Liver (tissue), 9 donors: ENCODE data around the gene PIAS1. TPM values are rescaled to one million over a fixed set of nuclear protein-coding genes. Genes with fewer than 3 reads are reported as not detected.

Experiments used
- DNase-seq: peaks from one replicate; pipeline ENCODE4 v3.0.0-alpha.2; 2017; ENCODE audit warnings: low spot score
- H3K27ac ChIP-seq, 2 donors: one replicate each; pipeline ENCODE4 v1.7.0; 2013; ENCODE audit warnings: inconsistent platforms in 2 of 2, low read length in 2 of 2, control low read depth in 1 of 2, low read depth in 1 of 2, mild to moderate bottlenecking in 1 of 2
- H3K27me3 ChIP-seq, 4 donors: one replicate each; pipeline versions ENCODE4 v1.6.1 to v1.7.0; 2013; ENCODE audit warnings: low read length in 3 of 4, inconsistent platforms in 1 of 4, mild to moderate bottlenecking in 1 of 4, moderate library complexity in 1 of 4; ENCODE audit not compliant: control insufficient read depth in 4 of 4, insufficient read depth in 4 of 4
- H3K36me3 ChIP-seq, 4 donors: one replicate each; pipeline versions ENCODE4 v1.6.1 to v1.7.0; 2013; ENCODE audit warnings: low read length in 3 of 4, mild to moderate bottlenecking in 3 of 4, low read depth in 1 of 4, moderate library complexity in 1 of 4; ENCODE audit not compliant: control insufficient read depth in 4 of 4, insufficient read depth in 3 of 4
- H3K4me1 ChIP-seq, 4 donors: one replicate each; pipeline versions ENCODE4 v1.6.1 to v1.7.0; 2013; ENCODE audit warnings: low read length in 3 of 4, mild to moderate bottlenecking in 3 of 4, moderate library complexity in 1 of 4; ENCODE audit not compliant: control insufficient read depth in 4 of 4, insufficient read depth in 4 of 4
- H3K4me3 ChIP-seq, 3 donors: one replicate each; pipeline versions ENCODE4 v1.6.1 to v1.7.0; 2013; ENCODE audit warnings: low read length in 3 of 3, control low read depth in 1 of 3, low read depth in 1 of 3, mild to moderate bottlenecking in 1 of 3
- H3K9ac ChIP-seq, 2 donors: one replicate each; pipeline ENCODE4 v1.7.0; 2013; ENCODE audit warnings: low read length in 2 of 2, mild to moderate bottlenecking in 2 of 2, moderate library complexity in 2 of 2, control low read depth in 1 of 2, low read depth in 1 of 2
- H3K9me3 ChIP-seq, 4 donors: one replicate each; pipeline versions ENCODE4 v1.6.1 to v1.7.0; 2013; ENCODE audit warnings: low read length in 3 of 4; ENCODE audit not compliant: control insufficient read depth in 4 of 4
- ATF3 ChIP-seq: IDR thresholded peaks from 2 replicates; pipeline ENCODE4 v1.6.1; 2016; ENCODE audit warnings: antibody characterized with exemption
- CTCF ChIP-seq: fragments of 150-350 bp; IDR thresholded peaks from 2 replicates; pipeline ENCODE4 v1.5.1; 2017; ENCODE audit warnings: improper control_type of control experiment, low read depth, low read length; ENCODE audit not compliant: missing input control
- EGR1 ChIP-seq, 2 donors: IDR thresholded peaks; 2 replicates each; pipeline ENCODE4 v1.6.1; 2016 to 2018; ENCODE audit warnings: antibody characterized with exemption in 2 of 2, low read depth in 2 of 2
- FOXA1 ChIP-seq: IDR thresholded peaks from 2 replicates; pipeline ENCODE4 v1.6.1; 2016; ENCODE audit warnings: antibody characterized with exemption
- FOXA2 ChIP-seq: IDR thresholded peaks from 2 replicates; pipeline ENCODE4 v1.6.1; 2016; ENCODE audit warnings: antibody characterized with exemption
- GABPA ChIP-seq, 2 donors: IDR thresholded peaks in 1 of 2; conservative IDR thresholded peaks in 1 of 2; 2 replicates each; pipeline ENCODE4 v1.6.1; 2016; ENCODE audit warnings: antibody characterized with exemption in 2 of 2, mild to moderate bottlenecking in 1 of 2, moderate library complexity in 1 of 2
- HNF4A ChIP-seq, 2 donors: conservative IDR thresholded peaks; 2 replicates each; pipeline ENCODE4 v1.6.1; 2016; ENCODE audit warnings: antibody characterized with exemption in 2 of 2, mild to moderate bottlenecking in 2 of 2
- HNF4G ChIP-seq: IDR thresholded peaks from 2 replicates; pipeline ENCODE4 v1.6.1; 2016; ENCODE audit warnings: antibody characterized with exemption
- JUND ChIP-seq, 2 donors: IDR thresholded peaks; 2 replicates each; pipeline ENCODE4 v1.6.1; 2016; ENCODE audit warnings: antibody characterized with exemption in 2 of 2
- MAX ChIP-seq: IDR thresholded peaks from 2 replicates; pipeline ENCODE4 v1.6.1; 2016; ENCODE audit warnings: antibody characterized with exemption
- NR2F2 ChIP-seq: IDR thresholded peaks from 2 replicates; pipeline ENCODE4 v1.6.1; 2016; ENCODE audit warnings: antibody characterized with exemption
- RAD21 ChIP-seq, 2 donors: IDR thresholded peaks; 2 replicates each; pipeline ENCODE4 v1.6.1; 2016; ENCODE audit warnings: antibody characterized with exemption in 2 of 2, mild to moderate bottlenecking in 2 of 2
- REST ChIP-seq: IDR thresholded peaks from 2 replicates; pipeline ENCODE4 v1.6.1; 2016; ENCODE audit warnings: antibody characterized with exemption, mild to moderate bottlenecking
- RXRA ChIP-seq, 2 donors: IDR thresholded peaks; 2 replicates each; pipeline ENCODE4 v1.6.1; 2017 to 2018; ENCODE audit warnings: antibody characterized with exemption in 2 of 2, mild to moderate bottlenecking in 1 of 2
- SP1 ChIP-seq: IDR thresholded peaks from 2 replicates; pipeline ENCODE4 v1.6.1; 2018; ENCODE audit warnings: antibody characterized with exemption, mild to moderate bottlenecking
- TAF1 ChIP-seq: conservative IDR thresholded peaks from 2 replicates; pipeline ENCODE4 v1.6.1; 2016; ENCODE audit warnings: antibody characterized with exemption, mild to moderate bottlenecking
- YY1 ChIP-seq: IDR thresholded peaks from 2 replicates; pipeline ENCODE4 v1.6.1; 2016; ENCODE audit warnings: antibody characterized with exemption, mild to moderate bottlenecking
- ZBTB33 ChIP-seq: IDR thresholded peaks from 2 replicates; pipeline ENCODE4 v1.6.1; 2016; ENCODE audit warnings: antibody characterized with exemption
- WGBS: extraction: QIAGEN DNeasy Blood & Tissue Kit; methylation state at CpG from one replicate; pipeline ENCODE4 v1.1.7; 2013; 5-methylcytosine and 5-hydroxymethylcytosine counted together
- polyA plus RNA-seq, 2 donors: library from polyadenylated mRNA; stranded (reverse) in 1 of 2; unstranded in 1 of 2; fragments of 200-250 nt in 1 of 2; fragments of >200 nt in 1 of 2; fragmentation: Nextera tagmentation in 1 of 2; extraction: Ambion mirVana in 1 of 2; gene quantifications; one replicate each; pipeline versions ENCODE4 v1.2.1 to v1.2.3, GENCODE V29; 2013 to 2015
- total RNA-seq, 2 donors: library from RNA; depleted of rRNA; stranded (reverse); fragments of >200 nt; gene quantifications; one replicate each; pipeline ENCODE4 v1.2.3, GENCODE V29; 2014
- donor health status: healthy.
- donor health status: healthy.
- donor health status: healthy.
- donor health status: healthy.
- donor health status: healthy.

The PIAS1 gene
- total and polyA plus RNA-seq, 4 donors = 5.6 to 18.8 (median 13.2) TPM

- Histone ChIP-seq H3K4me3 (no peak overlapping the region), H3K9ac (no peak overlapping the region), H3K27me3 (no peaks in the 10 kb centered on the region), H3K36me3 (no peaks in the 10 kb centered on the region), H3K9me3 (no peaks in the 10 kb centered on the region), H3K4me1 (peaks cover 2 to 41% (median 18%) of the 10 kb centered on the region in 4 donors), H3K27ac (peak overlapping the region in 1 of 2 donors; percentile 71)
- 60% methylated on average over 3 of the region's 3 CpGs for WGBS
- TF ChIP-seq FOXA2 = no peak
- TF ChIP-seq EGR1 (IDR thresholded peaks at IDR 0.05; ENCODE audit: low read depth in 2 of 2) = no peak
- no peak for TF ChIP-seq RXRA (IDR thresholded peaks at IDR 0.05)
- no peak for TF ChIP-seq JUND (IDR thresholded peaks at IDR 0.05)
- no peak for TF ChIP-seq CTCF
- TF ChIP-seq TAF1 = no peak
- no peak for TF ChIP-seq GABPA (IDR thresholded peaks at IDR 0.05 in 1 of 2, conservative IDR thresholded peaks at IDR 0.05 in 1 of 2)
- no peak for TF ChIP-seq FOXA1
- no peak for TF ChIP-seq ZBTB33
- no peak for TF ChIP-seq YY1
- TF ChIP-seq RAD21 (IDR thresholded peaks at IDR 0.05) = no peak
- TF ChIP-seq ATF3 = no peak
- no peak for TF ChIP-seq NR2F2
- TF ChIP-seq HNF4G = no peak
- TF ChIP-seq SP1 = no peak
- no peak for TF ChIP-seq HNF4A (conservative IDR thresholded peaks at IDR 0.05)
- no peak for TF ChIP-seq MAX
- no peak for DNase-seq
These were observed 58.6 kb downstream of the PIAS1 start for GRCh38 chr15:68112706-68113105.

DNA sequence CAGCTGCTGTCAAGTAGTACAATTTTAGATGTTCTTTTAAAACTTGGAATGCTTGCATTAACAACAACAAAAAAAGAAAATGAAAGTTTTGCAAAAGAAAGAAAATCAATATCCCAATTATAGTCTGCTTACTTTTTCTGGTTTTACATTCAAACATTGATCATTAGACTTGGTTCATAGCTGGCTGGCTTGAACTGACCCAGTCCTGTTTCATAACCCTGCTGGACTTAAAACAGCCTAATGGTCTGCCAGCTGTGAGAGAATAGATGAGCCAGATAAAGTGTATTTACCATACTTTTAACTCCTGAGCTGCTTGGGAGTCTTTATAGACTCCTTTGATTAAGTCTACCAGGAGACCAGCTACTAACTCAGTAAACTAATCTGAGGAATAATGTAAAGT lies 59.2 kb downstream of the PIAS1 start:
- Histone ChIP-seq H3K9ac (peak overlapping the region in 1 of 2 donors; percentile 19), H3K36me3 (no peaks in the 10 kb centered on the region), H3K9me3 (no peaks in the 10 kb centered on the region), H3K27me3 (no peaks in the 10 kb centered on the region), H3K27ac (peak overlapping the region; percentile 61 to 71), H3K4me3 (no peak overlapping the region), H3K4me1 (peaks cover 2 to 38% (median 18%) of the 10 kb centered on the region in 4 donors)
- DNase-seq = no peak
- TF ChIP-seq YY1 = peak; percentile 78
- TF ChIP-seq FOXA1 = no peak
- TF ChIP-seq ZBTB33 = peak; percentile 74
- peak; percentile 37 to 48 for TF ChIP-seq RAD21 (IDR thresholded peaks at IDR 0.05)
- no peak for TF ChIP-seq GABPA (IDR thresholded peaks at IDR 0.05 in 1 of 2, conservative IDR thresholded peaks at IDR 0.05 in 1 of 2)
- TF ChIP-seq CTCF = no peak
- peak; percentile 11 for TF ChIP-seq ATF3
- TF ChIP-seq RXRA (IDR thresholded peaks at IDR 0.05) = peak; percentile 66 to 70
- peak; percentile 49 for TF ChIP-seq SP1
- TF ChIP-seq NR2F2 = no peak
- peak; percentile 17 for TF ChIP-seq HNF4G
- TF ChIP-seq REST = no peak
- peak in 1 of 2 donors; percentile 18 for TF ChIP-seq EGR1 (IDR thresholded peaks at IDR 0.05; ENCODE audit: low read depth in 2 of 2)
- no peak for TF ChIP-seq TAF1
- peak; percentile 86 to 88 for TF ChIP-seq HNF4A (conservative IDR thresholded peaks at IDR 0.05)
- TF ChIP-seq JUND (IDR thresholded peaks at IDR 0.05) = no peak
- peak; percentile 68 for TF ChIP-seq FOXA2
